ENCODE results near the gene DLX6.

Gene DLX6

DNA sequence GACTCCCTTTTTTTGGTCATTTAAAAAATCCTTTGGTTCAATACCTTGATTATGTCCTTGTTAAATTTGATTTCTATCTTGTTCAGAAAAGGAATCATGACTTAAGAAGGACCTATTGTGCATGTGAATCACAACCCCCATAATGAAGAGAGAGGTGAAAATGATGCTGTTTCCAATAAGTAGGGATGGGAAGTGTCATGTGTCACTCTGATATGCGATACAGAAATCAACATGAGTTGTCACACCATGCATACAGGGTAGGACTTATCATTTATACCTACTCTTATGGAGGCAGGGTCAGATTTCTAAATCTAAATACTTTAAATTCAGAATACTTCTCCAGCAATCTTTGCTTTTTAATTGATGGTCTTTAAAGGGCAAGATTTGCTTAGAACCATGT is 19.4 kb upstream of the DLX6 start:
- Histone ChIP-seq H3K27ac (no peak overlapping the region), H3K4me3 (no peak overlapping the region), H3K27me3 (peaks cover 0 to 57% of the 10 kb centered on the region in 2 donors), H3K9me3 (no peaks in the 10 kb centered on the region), H3K36me3 (no peaks in the 10 kb centered on the region), H3K4me1 (no peaks in the 10 kb centered on the region)
- TF ChIP-seq, protein P1, sequence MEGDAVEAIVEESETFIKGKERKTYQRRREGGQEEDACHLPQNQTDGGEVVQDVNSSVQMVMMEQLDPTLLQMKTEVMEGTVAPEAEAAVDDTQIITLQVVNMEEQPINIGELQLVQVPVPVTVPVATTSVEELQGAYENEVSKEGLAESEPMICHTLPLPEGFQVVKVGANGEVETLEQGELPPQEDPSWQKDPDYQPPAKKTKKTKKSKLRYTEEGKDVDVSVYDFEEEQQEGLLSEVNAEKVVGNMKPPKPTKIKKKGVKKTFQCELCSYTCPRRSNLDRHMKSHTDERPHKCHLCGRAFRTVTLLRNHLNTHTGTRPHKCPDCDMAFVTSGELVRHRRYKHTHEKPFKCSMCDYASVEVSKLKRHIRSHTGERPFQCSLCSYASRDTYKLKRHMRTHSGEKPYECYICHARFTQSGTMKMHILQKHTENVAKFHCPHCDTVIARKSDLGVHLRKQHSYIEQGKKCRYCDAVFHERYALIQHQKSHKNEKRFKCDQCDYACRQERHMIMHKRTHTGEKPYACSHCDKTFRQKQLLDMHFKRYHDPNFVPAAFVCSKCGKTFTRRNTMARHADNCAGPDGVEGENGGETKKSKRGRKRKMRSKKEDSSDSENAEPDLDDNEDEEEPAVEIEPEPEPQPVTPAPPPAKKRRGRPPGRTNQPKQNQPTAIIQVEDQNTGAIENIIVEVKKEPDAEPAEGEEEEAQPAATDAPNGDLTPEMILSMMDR (IDR thresholded peaks at IDR 0.05) = no peak
- intact Hi-C loops (cut with DNase I; ENCODE audit: low total_unique reads) = no loop called here
- DNase-seq = no peak

DNA sequence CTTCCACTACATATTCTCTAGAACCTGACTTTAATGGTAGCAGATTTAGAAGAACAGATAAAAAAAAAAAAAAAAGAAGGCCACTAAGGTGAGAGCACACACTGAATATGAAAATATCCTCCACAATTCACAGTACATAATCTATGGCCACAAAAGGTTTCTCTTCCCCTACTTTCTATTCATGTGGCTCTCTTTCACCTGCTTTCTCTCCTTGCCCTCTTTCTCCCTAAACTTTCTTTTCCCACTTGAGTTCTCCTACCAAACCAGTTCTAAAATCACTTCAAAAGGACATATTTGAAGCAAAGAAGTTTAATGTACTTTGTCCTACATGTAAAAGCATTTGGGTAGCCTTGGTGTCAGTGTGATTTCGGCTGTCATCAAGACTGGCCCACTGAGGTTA is 18.5 kb upstream of the DLX6 start:
- no peaks in the 10 kb centered on the region for H3K36me3 ChIP-seq
- peaks cover 0 to 1% (median 0%) of the 10 kb centered on the region in 4 donors for H3K4me1 ChIP-seq
- H3K4me3 ChIP-seq = no peak overlapping the region
- no peak for DNase-seq
- H3K27me3 ChIP-seq = peaks cover 0 to 62% of the 10 kb centered on the region in 2 donors
- no peaks in the 10 kb centered on the region for H3K9me3 ChIP-seq
- intact Hi-C loops (cut with DNase I; ENCODE audit: low total_unique reads) = no loop called here
- no peak overlapping the region for H3K27ac ChIP-seq
- TF ChIP-seq, protein P1 (IDR thresholded peaks at IDR 0.05) = no peak

DNA sequence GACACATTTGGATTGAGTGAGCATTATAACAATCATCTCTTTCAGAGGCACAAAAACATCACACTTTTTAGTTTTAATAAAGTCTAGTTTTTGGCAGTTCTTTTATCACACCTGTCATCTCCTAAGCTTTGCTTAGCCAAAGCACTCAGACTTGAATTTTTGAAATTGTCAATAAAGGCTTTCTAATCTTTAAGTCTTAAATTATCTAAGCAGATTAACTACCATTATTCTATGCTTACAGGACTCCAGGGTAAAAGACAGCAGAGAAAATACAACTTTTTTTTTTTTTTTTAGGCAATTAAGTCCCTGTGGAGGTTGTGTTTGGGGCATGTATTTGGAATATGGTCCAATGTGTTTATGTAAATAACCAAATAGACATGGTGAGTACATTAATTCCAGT is 17.6 kb upstream of the DLX6 start:
- TF ChIP-seq, protein P1 (IDR thresholded peaks at IDR 0.05) = no peak
- no peaks in the 10 kb centered on the region for H3K36me3 ChIP-seq
- H3K9me3 ChIP-seq = no peaks in the 10 kb centered on the region
- intact Hi-C loops (cut with DNase I; ENCODE audit: low total_unique reads) = no loop called here
- peaks cover 0 to 70% of the 10 kb centered on the region in 2 donors for H3K27me3 ChIP-seq
- H3K27ac ChIP-seq = no peak overlapping the region
- no peak overlapping the region for H3K4me3 ChIP-seq
- no peak for DNase-seq
- H3K4me1 ChIP-seq = peaks cover 0 to 10% (median 7%) of the 10 kb centered on the region in 4 donors

DNA sequence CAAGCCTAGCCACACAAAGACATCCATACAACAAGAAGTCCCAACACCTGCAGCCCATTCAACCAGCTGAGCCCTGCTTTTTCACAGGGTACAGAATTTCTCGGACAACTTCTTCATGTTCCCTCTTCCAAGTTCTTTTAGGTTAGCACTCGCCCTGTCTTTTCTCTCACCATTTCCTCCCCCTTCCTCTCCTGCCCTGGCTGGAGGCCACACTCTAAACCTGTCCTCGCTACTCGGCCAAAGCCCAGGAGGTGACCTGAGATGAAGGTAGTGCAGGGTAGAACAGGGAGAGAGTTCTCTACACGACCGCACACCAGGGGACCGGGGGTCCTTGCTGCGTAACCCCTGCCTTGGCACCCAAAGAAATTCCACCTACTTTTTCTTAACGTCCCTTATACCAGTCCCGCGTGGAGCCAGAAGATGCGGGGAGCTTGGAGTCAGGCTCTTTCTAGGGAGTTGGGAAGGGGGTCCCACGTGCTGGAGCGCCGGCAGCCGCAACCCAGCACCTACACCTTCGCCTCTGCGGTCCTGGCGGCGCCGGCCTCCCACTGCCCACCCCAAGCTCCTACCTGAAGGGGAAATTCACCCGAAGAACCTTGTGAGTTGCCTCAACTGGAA is 16.0 kb upstream of the DLX6 start:
- DNase-seq = no peak
- Histone ChIP-seq H3K27me3 (peaks cover 0 to 83% of the 10 kb centered on the region in 2 donors), H3K4me3 (no peak overlapping the region), H3K36me3 (no peaks in the 10 kb centered on the region), H3K27ac (no peak overlapping the region), H3K4me1 (peaks cover 0 to 10% (median 7%) of the 10 kb centered on the region in 4 donors), H3K9me3 (no peaks in the 10 kb centered on the region)
- intact Hi-C loops (cut with DNase I; ENCODE audit: low total_unique reads) = no loop called here
- TF ChIP-seq, protein P1 (IDR thresholded peaks at IDR 0.05) = no peak

DNA sequence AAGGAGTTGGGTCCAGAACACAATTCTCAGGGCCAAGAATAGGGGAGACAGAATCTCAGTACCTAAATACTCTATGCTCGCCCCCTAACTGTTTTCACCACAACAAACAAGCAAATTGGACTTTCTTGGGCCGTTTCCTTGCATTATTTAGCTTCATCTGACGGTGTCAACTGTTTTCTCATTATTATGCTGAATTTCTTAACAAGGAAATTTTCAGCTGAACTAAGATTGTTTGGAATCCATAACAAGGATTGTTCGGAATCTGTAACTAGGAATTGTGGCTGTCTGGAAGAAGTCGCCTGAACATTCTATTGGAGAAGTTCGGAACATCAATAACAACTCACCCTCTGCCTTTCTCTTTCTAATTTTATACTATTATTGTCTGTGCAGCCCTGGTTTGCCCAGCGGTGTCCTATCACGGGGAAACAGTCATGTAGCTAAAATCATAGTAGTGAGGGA is 15.5 kb upstream of the DLX6 start:
- intact Hi-C loops (cut with DNase I; ENCODE audit: low total_unique reads) = no loop called here
- Histone ChIP-seq H3K4me1 (peaks cover 0 to 10% (median 7%) of the 10 kb centered on the region in 4 donors), H3K36me3 (no peaks in the 10 kb centered on the region), H3K27me3 (peaks cover 0 to 83% of the 10 kb centered on the region in 2 donors), H3K4me3 (no peak overlapping the region), H3K9me3 (no peaks in the 10 kb centered on the region), H3K27ac (no peak overlapping the region)
- TF ChIP-seq, protein P1 (IDR thresholded peaks at IDR 0.05) = no peak
- DNase-seq = no peak

Data from tibial artery (tissue), 4 donors.